ENCODE results near the gene PATE2. TPM values are rescaled to one million over a fixed set of nuclear protein-coding genes. Genes with fewer than 3 reads are reported as not detected.

PATE2 gene
- total RNA-seq: not detected

- DNase-seq: no peak
- no peaks in the 10 kb centered on the region for H3K36me3 Mint-ChIP-seq
- no peak within 1 kb of the TSS for H3K4me3 Mint-ChIP-seq
- no peaks in the 10 kb centered on the region for H3K4me1 Mint-ChIP-seq
- peaks cover 1% of the 10 kb centered on the region for H3K9me3 Mint-ChIP-seq
- H3K27ac Mint-ChIP-seq: no peak within 1 kb of the TSS
- peaks cover 20% of the 10 kb centered on the region for H3K27me3 Mint-ChIP-seq
Observed at GRCh38 chr11:125778728-125779127, at the start of gene PATE2. Gene PATE2, minus strand, starts transcription at chr11:125778828. Its CDS starts 55 bp downstream, at chr11:125778773.

- peaks cover 10% of the 10 kb centered on the region for H3K27me3 Mint-ChIP-seq
- DNase-seq: no peak
- no peak overlapping the region for H3K27ac Mint-ChIP-seq
Observed at GRCh38 chr11:125807909-125808308, 29.3 kb upstream of the PATE2 start.

GRCh38 chr11:125802387-125802786, 23.8 kb upstream of the PATE2 start:
- DNase-seq: no peak
- no peaks in the 10 kb centered on the region for H3K36me3 Mint-ChIP-seq
- H3K27me3 Mint-ChIP-seq: peaks cover 10% of the 10 kb centered on the region
- no peak overlapping the region for H3K4me3 Mint-ChIP-seq
- no peak overlapping the region for H3K27ac Mint-ChIP-seq
- H3K9me3 Mint-ChIP-seq: peaks cover 23% of the 10 kb centered on the region
- no peaks in the 10 kb centered on the region for H3K4me1 Mint-ChIP-seq

More at GRCh38 chr11:125807909-125808308, 29.3 kb upstream of the PATE2 start:
- Mint-ChIP-seq H3K36me3 (no peaks in the 10 kb centered on the region), H3K4me1 (no peaks in the 10 kb centered on the region), H3K4me3 (no peak overlapping the region), H3K9me3 (peaks cover 8% of the 10 kb centered on the region)

GRCh38 chr11:125799808-125800207, 21.2 kb upstream of the PATE2 start:
- H3K27me3 Mint-ChIP-seq: peaks cover 6% of the 10 kb centered on the region
- no peaks in the 10 kb centered on the region for H3K36me3 Mint-ChIP-seq
- no peak overlapping the region for H3K4me3 Mint-ChIP-seq
- H3K27ac Mint-ChIP-seq: no peak overlapping the region
- H3K9me3 Mint-ChIP-seq: peaks cover 32% of the 10 kb centered on the region
- no peaks in the 10 kb centered on the region for H3K4me1 Mint-ChIP-seq
- no peak for DNase-seq

GRCh38 chr11:125797641-125798040, 19.0 kb upstream of the PATE2 start:
- peaks cover 4% of the 10 kb centered on the region for H3K27me3 Mint-ChIP-seq
- no peak overlapping the region for H3K27ac Mint-ChIP-seq
- no peak for DNase-seq
- H3K36me3 Mint-ChIP-seq: no peaks in the 10 kb centered on the region
- peaks cover 32% of the 10 kb centered on the region for H3K9me3 Mint-ChIP-seq
- H3K4me1 Mint-ChIP-seq: no peaks in the 10 kb centered on the region
- H3K4me3 Mint-ChIP-seq: no peak overlapping the region

- no peak for DNase-seq
- H3K4me3 Mint-ChIP-seq: no peak overlapping the region
- peaks cover 12% of the 10 kb centered on the region for H3K9me3 Mint-ChIP-seq
- H3K27ac Mint-ChIP-seq: no peak overlapping the region
- no peaks in the 10 kb centered on the region for H3K27me3 Mint-ChIP-seq
- H3K4me1 Mint-ChIP-seq: no peaks in the 10 kb centered on the region
- H3K36me3 Mint-ChIP-seq: no peaks in the 10 kb centered on the region
Observed at GRCh38 chr11:125790825-125791224, 12.2 kb upstream of the PATE2 start.

- H3K4me1 Mint-ChIP-seq: no peaks in the 10 kb centered on the region
Observed at GRCh38 chr11:125787827-125788226, 9.2 kb upstream of the PATE2 start, which contains the start of gene PATE3. Gene PATE3, plus strand, starts transcription at chr11:125788127. Its CDS starts 25 bp downstream, at chr11:125788152.

GRCh38 chr11:125784678-125785077, 6.0 kb upstream of the PATE2 start:
- peaks cover 5% of the 10 kb centered on the region for H3K27me3 Mint-ChIP-seq
- H3K36me3 Mint-ChIP-seq: no peaks in the 10 kb centered on the region
- peaks cover 1% of the 10 kb centered on the region for H3K9me3 Mint-ChIP-seq
- no peaks in the 10 kb centered on the region for H3K4me1 Mint-ChIP-seq
- no peak overlapping the region for H3K4me3 Mint-ChIP-seq
- no peak for DNase-seq
- H3K27ac Mint-ChIP-seq: no peak overlapping the region

More at GRCh38 chr11:125787827-125788226, 9.2 kb upstream of the PATE2 start, which contains the start of gene PATE3:
- H3K27me3 Mint-ChIP-seq: no peaks in the 10 kb centered on the region
- no peaks in the 10 kb centered on the region for H3K36me3 Mint-ChIP-seq
- no peak within 1 kb of the TSS for H3K4me3 Mint-ChIP-seq
- H3K27ac Mint-ChIP-seq: no peak within 1 kb of the TSS
- no peak for DNase-seq
- H3K9me3 Mint-ChIP-seq: peaks cover 1% of the 10 kb centered on the region

- no peak for DNase-seq
- Mint-ChIP-seq H3K4me3 (no peak overlapping the region), H3K9me3 (no peaks in the 10 kb centered on the region), H3K27me3 (peaks cover 20% of the 10 kb centered on the region), H3K27ac (no peak overlapping the region), H3K36me3 (no peaks in the 10 kb centered on the region), H3K4me1 (no peaks in the 10 kb centered on the region)
Observed at GRCh38 chr11:125777309-125777708, 1.3 kb downstream of the PATE2 start.

GRCh38 chr11:125773516-125773915, 5.1 kb downstream of the PATE2 start:
- no peak overlapping the region for H3K4me3 Mint-ChIP-seq
- H3K9me3 Mint-ChIP-seq: no peaks in the 10 kb centered on the region
- H3K36me3 Mint-ChIP-seq: no peaks in the 10 kb centered on the region
- DNase-seq: no peak
- H3K4me1 Mint-ChIP-seq: no peaks in the 10 kb centered on the region
- no peak overlapping the region for H3K27ac Mint-ChIP-seq
- peaks cover 24% of the 10 kb centered on the region for H3K27me3 Mint-ChIP-seq

- Mint-ChIP-seq H3K4me3 (no peak overlapping the region), H3K27ac (no peak overlapping the region), H3K4me1 (no peaks in the 10 kb centered on the region), H3K27me3 (peaks cover 26% of the 10 kb centered on the region), H3K9me3 (no peaks in the 10 kb centered on the region), H3K36me3 (no peaks in the 10 kb centered on the region)
- DNase-seq: no peak
Observed at GRCh38 chr11:125772834-125773505, 5.7 kb downstream of the PATE2 start.

GRCh38 chr11:125770583-125770982, 8.0 kb downstream of the PATE2 start:
- Mint-ChIP-seq H3K9me3 (no peaks in the 10 kb centered on the region), H3K36me3 (no peaks in the 10 kb centered on the region), H3K27me3 (peaks cover 30% of the 10 kb centered on the region), H3K27ac (no peak overlapping the region), H3K4me3 (no peak overlapping the region), H3K4me1 (no peaks in the 10 kb centered on the region)
- DNase-seq: no peak

GRCh38 chr11:125768336-125769046, 10.1 kb downstream of the PATE2 start:
- Mint-ChIP-seq H3K36me3 (no peaks in the 10 kb centered on the region), H3K4me1 (no peaks in the 10 kb centered on the region), H3K4me3 (no peak overlapping the region), H3K27me3 (peaks cover 30% of the 10 kb centered on the region), H3K27ac (no peak overlapping the region), H3K9me3 (no peaks in the 10 kb centered on the region)
- DNase-seq: no peak

GRCh38 chr11:125766251-125766650, 12.4 kb downstream of the PATE2 start:
- Mint-ChIP-seq H3K27me3 (peaks cover 25% of the 10 kb centered on the region), H3K36me3 (no peaks in the 10 kb centered on the region), H3K4me3 (no peak overlapping the region), H3K27ac (no peak overlapping the region), H3K4me1 (no peaks in the 10 kb centered on the region), H3K9me3 (no peaks in the 10 kb centered on the region)
- DNase-seq: no peak

- no peak overlapping the region for H3K27ac Mint-ChIP-seq
- no peak for DNase-seq
- peaks cover 20% of the 10 kb centered on the region for H3K27me3 Mint-ChIP-seq
- H3K36me3 Mint-ChIP-seq: peaks cover 2% of the 10 kb centered on the region
- H3K4me1 Mint-ChIP-seq: no peaks in the 10 kb centered on the region
- H3K9me3 Mint-ChIP-seq: peaks cover 5% of the 10 kb centered on the region
- H3K4me3 Mint-ChIP-seq: no peak overlapping the region
Observed at GRCh38 chr11:125763483-125763882, 15.1 kb downstream of the PATE2 start.

GRCh38 chr11:125762445-125762844, 16.2 kb downstream of the PATE2 start:
- Mint-ChIP-seq H3K27ac (no peak overlapping the region), H3K9me3 (peaks cover 11% of the 10 kb centered on the region)

More at GRCh38 chr11:125762445-125762844, 16.2 kb downstream of the PATE2 start:
- no peak overlapping the region for H3K4me3 Mint-ChIP-seq
- DNase-seq: no peak
- H3K4me1 Mint-ChIP-seq: no peaks in the 10 kb centered on the region
- H3K27me3 Mint-ChIP-seq: peaks cover 11% of the 10 kb centered on the region
- H3K36me3 Mint-ChIP-seq: peaks cover 2% of the 10 kb centered on the region
